ENCODE results near the gene VSTM2L. TPM values are rescaled to one million over a fixed set of nuclear protein-coding genes. Genes with fewer than 3 reads are reported as not detected.

The VSTM2L gene
- total RNA-seq, 2 donors from 2014 or later = 5.3 to 7.0 TPM

DNA sequence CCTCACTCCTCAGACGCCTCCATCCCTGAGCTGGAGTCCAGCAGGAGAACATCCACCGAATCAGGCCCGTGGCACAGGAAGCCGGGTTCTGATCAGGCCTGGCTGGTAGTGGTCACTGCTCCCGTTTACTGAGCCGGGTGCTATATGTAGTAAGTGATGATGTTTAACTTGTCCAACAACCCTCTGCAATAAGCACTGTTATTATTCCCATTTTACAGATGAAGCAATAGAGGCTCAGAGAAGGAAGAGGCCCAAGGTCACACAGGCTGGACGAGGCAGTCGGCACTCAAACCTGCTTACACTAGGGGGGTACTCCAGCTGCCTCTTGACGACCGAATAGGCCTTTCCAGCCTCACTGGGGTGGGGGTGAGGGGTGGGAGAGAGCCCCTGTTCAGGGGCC is 14.3 kb upstream of the VSTM2L start:
- intact Hi-C loops (cut with DNase I) = no loop called here
- no peaks in the 10 kb centered on the region for H3K9me3 ChIP-seq
- ATAC-seq = no peak
- no peaks in the 10 kb centered on the region for H3K36me3 ChIP-seq (replicated peaks in 1 of 2; ENCODE audit: insufficient read depth in 1 of 2, low read depth in 2 of 2)
- DNase-seq = no peak
- 81 to 84% methylated on average over 8 to 10 of the region's 10 CpGs for WGBS, 2 donors
- no peaks in the 10 kb centered on the region for H3K27me3 ChIP-seq
- no peaks in the 10 kb centered on the region for H3K4me1 ChIP-seq
- TF ChIP-seq, protein P1, sequence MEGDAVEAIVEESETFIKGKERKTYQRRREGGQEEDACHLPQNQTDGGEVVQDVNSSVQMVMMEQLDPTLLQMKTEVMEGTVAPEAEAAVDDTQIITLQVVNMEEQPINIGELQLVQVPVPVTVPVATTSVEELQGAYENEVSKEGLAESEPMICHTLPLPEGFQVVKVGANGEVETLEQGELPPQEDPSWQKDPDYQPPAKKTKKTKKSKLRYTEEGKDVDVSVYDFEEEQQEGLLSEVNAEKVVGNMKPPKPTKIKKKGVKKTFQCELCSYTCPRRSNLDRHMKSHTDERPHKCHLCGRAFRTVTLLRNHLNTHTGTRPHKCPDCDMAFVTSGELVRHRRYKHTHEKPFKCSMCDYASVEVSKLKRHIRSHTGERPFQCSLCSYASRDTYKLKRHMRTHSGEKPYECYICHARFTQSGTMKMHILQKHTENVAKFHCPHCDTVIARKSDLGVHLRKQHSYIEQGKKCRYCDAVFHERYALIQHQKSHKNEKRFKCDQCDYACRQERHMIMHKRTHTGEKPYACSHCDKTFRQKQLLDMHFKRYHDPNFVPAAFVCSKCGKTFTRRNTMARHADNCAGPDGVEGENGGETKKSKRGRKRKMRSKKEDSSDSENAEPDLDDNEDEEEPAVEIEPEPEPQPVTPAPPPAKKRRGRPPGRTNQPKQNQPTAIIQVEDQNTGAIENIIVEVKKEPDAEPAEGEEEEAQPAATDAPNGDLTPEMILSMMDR (IDR thresholded peaks at IDR 0.05) = no peak
- no peak for TF ChIP-seq POLR2A (IDR thresholded peaks at IDR 0.05)
- no peak overlapping the region for H3K27ac ChIP-seq
- no peak overlapping the region for H3K4me3 ChIP-seq

DNA sequence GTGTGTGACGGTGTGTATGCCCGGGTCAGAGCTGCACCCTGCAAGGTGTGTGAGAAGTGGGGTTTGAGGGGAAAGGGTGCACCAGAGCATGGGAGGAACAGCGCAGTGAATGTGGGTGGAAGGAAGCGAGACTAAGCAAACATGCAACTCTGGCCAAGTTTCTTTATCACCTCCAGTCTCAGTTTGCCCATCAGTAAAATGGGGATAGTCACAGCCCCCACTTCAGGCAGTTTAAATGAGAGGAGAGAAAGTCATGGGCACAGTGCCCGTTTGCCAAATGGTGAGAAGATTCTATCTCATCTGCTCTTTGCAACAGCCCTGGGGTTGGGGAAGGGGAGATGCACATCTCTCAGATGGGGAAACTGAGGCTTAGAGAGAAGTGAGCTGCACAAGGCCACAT is 12.8 kb upstream of the VSTM2L start:
- Histone ChIP-seq H3K4me1 (no peaks in the 10 kb centered on the region), H3K4me3 (no peak overlapping the region), H3K9me3 (no peaks in the 10 kb centered on the region), H3K27ac (no peak overlapping the region), H3K27me3 (no peaks in the 10 kb centered on the region), H3K36me3 (replicated peaks in 1 of 2; ENCODE audit: insufficient read depth in 1 of 2, low read depth in 2 of 2) (no peaks in the 10 kb centered on the region)
- DNase-seq (no peak), ATAC-seq (no peak)
- no peak for TF ChIP-seq POLR2A (IDR thresholded peaks at IDR 0.05)
- TF ChIP-seq, protein P1 (IDR thresholded peaks at IDR 0.05) = no peak
- intact Hi-C loops (cut with DNase I) = no loop called here
- 74% methylated on average over 5 of the region's 5 CpGs for WGBS, 2 donors

DNA sequence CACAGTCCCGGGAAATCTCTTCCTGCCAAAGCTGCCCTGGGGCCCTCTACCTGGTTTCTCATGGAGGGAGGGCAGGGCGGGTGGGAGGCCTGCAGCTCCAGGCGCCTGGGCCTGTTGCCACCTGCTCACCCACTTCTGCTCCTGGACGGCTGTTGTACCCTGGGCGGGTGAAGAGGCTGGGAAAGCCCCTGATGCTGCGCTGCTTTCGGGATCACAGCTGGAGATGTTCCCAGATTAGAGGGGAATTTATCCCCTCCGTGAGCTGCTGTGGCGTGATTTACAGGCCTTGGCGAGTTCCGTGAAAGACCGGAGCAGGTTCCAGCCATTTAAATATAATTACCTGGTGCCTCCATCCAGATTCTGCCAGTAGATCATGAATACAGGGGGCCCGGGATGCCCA is 12.3 kb upstream of the VSTM2L start:
- Histone ChIP-seq H3K9me3 (no peaks in the 10 kb centered on the region), H3K27ac (no peak overlapping the region), H3K4me3 (no peak overlapping the region), H3K36me3 (replicated peaks in 1 of 2; ENCODE audit: insufficient read depth in 1 of 2, low read depth in 2 of 2) (no peaks in the 10 kb centered on the region), H3K27me3 (no peaks in the 10 kb centered on the region), H3K4me1 (no peaks in the 10 kb centered on the region)
- WGBS, 2 donors = 62 to 77% methylated on average over 12 to 13 of the region's 13 CpGs
- ATAC-seq = peak; percentile 24
- intact Hi-C loops (cut with DNase I) = no loop called here
- DNase-seq = no peak
- TF ChIP-seq, protein P1 (IDR thresholded peaks at IDR 0.05) = no peak
- no peak for TF ChIP-seq POLR2A (IDR thresholded peaks at IDR 0.05)

DNA sequence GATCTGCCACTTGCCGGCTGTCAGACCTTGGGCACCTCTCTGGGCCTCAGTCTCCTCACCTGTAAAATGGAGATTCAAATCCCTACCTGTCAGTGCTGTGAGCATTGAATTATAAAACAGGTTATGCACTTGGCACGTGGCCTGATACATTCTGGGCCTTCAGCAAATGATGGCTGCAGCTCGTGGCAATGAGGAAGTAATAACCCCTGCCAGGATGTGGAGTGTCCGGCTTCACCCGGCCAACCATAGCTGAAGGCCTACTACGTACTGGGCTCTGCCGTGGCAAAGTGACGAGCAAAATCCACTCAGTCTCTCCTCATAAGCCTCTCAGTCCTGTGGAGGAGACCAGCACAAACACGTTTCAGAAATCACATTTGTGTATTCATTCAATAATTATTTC is 10.9 kb upstream of the VSTM2L start:
- Histone ChIP-seq H3K36me3 (replicated peaks in 1 of 2; ENCODE audit: insufficient read depth in 1 of 2, low read depth in 2 of 2) (no peaks in the 10 kb centered on the region), H3K4me1 (peaks cover 2% of the 10 kb centered on the region), H3K27ac (no peak overlapping the region), H3K9me3 (no peaks in the 10 kb centered on the region), H3K27me3 (no peaks in the 10 kb centered on the region), H3K4me3 (no peak overlapping the region)
- 45 to 51% methylated on average over 9 of the region's 9 CpGs for WGBS, 2 donors
- intact Hi-C loops (cut with DNase I) = no loop called here
- no peak for ATAC-seq
- peak in 1 of 4 donors; percentile 27 for DNase-seq
- TF ChIP-seq, protein P1 (IDR thresholded peaks at IDR 0.05) = no peak
- no peak for TF ChIP-seq POLR2A (IDR thresholded peaks at IDR 0.05)

- no peak for TF ChIP-seq POLR2A (IDR thresholded peaks at IDR 0.05)
- TF ChIP-seq, protein P1 (IDR thresholded peaks at IDR 0.05) = no peak
- WGBS, 2 donors = 81 to 84% methylated on average over 5 of the region's 5 CpGs
- Histone ChIP-seq H3K9me3 (no peaks in the 10 kb centered on the region), H3K27me3 (no peaks in the 10 kb centered on the region), H3K4me1 (peaks cover 7% of the 10 kb centered on the region), H3K27ac (no peak overlapping the region), H3K36me3 (replicated peaks in 1 of 2; ENCODE audit: insufficient read depth in 1 of 2, low read depth in 2 of 2) (no peaks in the 10 kb centered on the region), H3K4me3 (no peak overlapping the region)
- ATAC-seq (no peak), DNase-seq (no peak)
- intact Hi-C loops (cut with DNase I) = no loop called here
Measured at GRCh38 chr20:37893566-37894241, 9.2 kb upstream of the VSTM2L start.

Data from body of pancreas (tissue), 4 donors.